Measurements from ENCODE around the gene FPR2. TPM values are rescaled to one million over a fixed set of nuclear protein-coding genes. Genes with fewer than 3 reads are reported as not detected.

FPR2 gene
- polyA plus RNA-seq, 1 donor (not counting 4 experiments of a cell fraction or from before 2014, with no cell fraction given) = 0.05 TPM

- no peaks in the 10 kb centered on the region for H3K79me2 ChIP-seq (ENCODE audit: control insufficient read depth, insufficient read depth, low read length)
- FAIRE-seq = no peak
- H3K9ac ChIP-seq (ENCODE audit: control insufficient read depth, extremely low read depth, insufficient read depth, low read length) = no peak overlapping the region
- DNase-seq (ENCODE audit: low read depth, low spot score) = no peak
- no peak overlapping the region for H3K27ac ChIP-seq (ENCODE audit: control insufficient read depth, insufficient read depth, low read length)
- H3K4me3 ChIP-seq (ENCODE audit: control insufficient read depth in 2 of 3, extremely low read depth in 1 of 3, insufficient read depth in 2 of 3, low read depth in 1 of 3, low read length in 3 of 3) = no peak overlapping the region
- H3K9me1 ChIP-seq (ENCODE audit: control insufficient read depth, extremely low read depth, insufficient read depth, low read length) = no peaks in the 10 kb centered on the region
- H3K9me3 ChIP-seq (ENCODE audit: control insufficient read depth, low read depth, low read length) = no peaks in the 10 kb centered on the region
- TF ChIP-seq EZH2 (IDR thresholded peaks at IDR 0.05; ENCODE audit: low read length) = no peak
- H2AFZ ChIP-seq (ENCODE audit: control insufficient read depth, low read length) = no peak overlapping the region
- H4K20me1 ChIP-seq (ENCODE audit: control insufficient read depth, extremely low read depth, insufficient read depth, low read length) = no peaks in the 10 kb centered on the region
- no peaks in the 10 kb centered on the region for H3K27me3 ChIP-seq (ENCODE audit: control insufficient read depth, extremely low read depth, insufficient read depth, low read length)
- H3K4me2 ChIP-seq (ENCODE audit: control insufficient read depth, extremely low read depth, insufficient read depth, low read depth, low read length) = no peak overlapping the region
- dilution Hi-C loops (cut with MboI; ENCODE audit: extremely low pct_ligation_motif_present, low sequenced_read_pairs) = no loop called here
- H3K36me3 ChIP-seq (ENCODE audit: control insufficient read depth in 2 of 2, extremely low read depth in 1 of 2, insufficient read depth in 2 of 2, low read length in 2 of 2) = no peaks in the 10 kb centered on the region
- peaks cover 6% of the 10 kb centered on the region for H3K4me1 ChIP-seq (ENCODE audit: control insufficient read depth, extremely low read depth, insufficient read depth, low read length)
Observed at GRCh38 chr19:51739466-51740213, 21.3 kb upstream of the FPR2 start.

DNA sequence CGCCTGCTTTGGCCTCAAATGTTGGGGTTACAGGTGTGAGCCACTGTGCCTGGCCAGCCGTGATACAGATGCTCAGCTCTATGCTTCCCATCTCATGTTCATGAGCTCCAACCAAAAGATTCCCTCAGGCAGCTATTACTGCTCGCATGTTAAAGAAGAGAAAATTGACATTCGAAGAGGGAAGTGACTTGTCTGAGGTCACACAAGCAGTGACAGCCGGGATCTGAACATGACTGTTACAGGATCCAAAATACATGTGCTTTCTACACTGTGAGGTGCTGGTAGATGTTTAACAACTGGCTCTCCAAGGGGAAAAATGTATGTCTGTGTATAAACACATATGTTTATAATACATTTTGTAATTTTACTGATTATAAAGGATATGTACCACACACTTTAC, 20.6 kb upstream of the FPR2 start:
- Histone ChIP-seq H2AFZ (ENCODE audit: control insufficient read depth, low read length) (no peak overlapping the region), H3K9ac (ENCODE audit: control insufficient read depth, extremely low read depth, insufficient read depth, low read length) (no peak overlapping the region), H3K9me3 (ENCODE audit: control insufficient read depth, low read depth, low read length) (no peaks in the 10 kb centered on the region), H3K4me3 (ENCODE audit: control insufficient read depth in 2 of 3, extremely low read depth in 1 of 3, insufficient read depth in 2 of 3, low read depth in 1 of 3, low read length in 3 of 3) (no peak overlapping the region), H3K9me1 (ENCODE audit: control insufficient read depth, extremely low read depth, insufficient read depth, low read length) (no peaks in the 10 kb centered on the region), H3K79me2 (ENCODE audit: control insufficient read depth, insufficient read depth, low read length) (no peaks in the 10 kb centered on the region), H4K20me1 (ENCODE audit: control insufficient read depth, extremely low read depth, insufficient read depth, low read length) (no peaks in the 10 kb centered on the region), H3K36me3 (ENCODE audit: control insufficient read depth in 2 of 2, extremely low read depth in 1 of 2, insufficient read depth in 2 of 2, low read length in 2 of 2) (no peaks in the 10 kb centered on the region), H3K27me3 (ENCODE audit: control insufficient read depth, extremely low read depth, insufficient read depth, low read length) (no peaks in the 10 kb centered on the region), H3K4me2 (ENCODE audit: control insufficient read depth, extremely low read depth, insufficient read depth, low read depth, low read length) (no peak overlapping the region), H3K27ac (ENCODE audit: control insufficient read depth, insufficient read depth, low read length) (no peak overlapping the region), H3K4me1 (ENCODE audit: control insufficient read depth, extremely low read depth, insufficient read depth, low read length) (peaks cover 6% of the 10 kb centered on the region)
- dilution Hi-C loops (cut with MboI; ENCODE audit: extremely low pct_ligation_motif_present, low sequenced_read_pairs) = no loop called here
- DNase-seq (ENCODE audit: low read depth, low spot score) (no peak), FAIRE-seq (no peak)
- no peak for TF ChIP-seq EZH2 (IDR thresholded peaks at IDR 0.05; ENCODE audit: low read length)
- TF ChIP-seq, protein P1, sequence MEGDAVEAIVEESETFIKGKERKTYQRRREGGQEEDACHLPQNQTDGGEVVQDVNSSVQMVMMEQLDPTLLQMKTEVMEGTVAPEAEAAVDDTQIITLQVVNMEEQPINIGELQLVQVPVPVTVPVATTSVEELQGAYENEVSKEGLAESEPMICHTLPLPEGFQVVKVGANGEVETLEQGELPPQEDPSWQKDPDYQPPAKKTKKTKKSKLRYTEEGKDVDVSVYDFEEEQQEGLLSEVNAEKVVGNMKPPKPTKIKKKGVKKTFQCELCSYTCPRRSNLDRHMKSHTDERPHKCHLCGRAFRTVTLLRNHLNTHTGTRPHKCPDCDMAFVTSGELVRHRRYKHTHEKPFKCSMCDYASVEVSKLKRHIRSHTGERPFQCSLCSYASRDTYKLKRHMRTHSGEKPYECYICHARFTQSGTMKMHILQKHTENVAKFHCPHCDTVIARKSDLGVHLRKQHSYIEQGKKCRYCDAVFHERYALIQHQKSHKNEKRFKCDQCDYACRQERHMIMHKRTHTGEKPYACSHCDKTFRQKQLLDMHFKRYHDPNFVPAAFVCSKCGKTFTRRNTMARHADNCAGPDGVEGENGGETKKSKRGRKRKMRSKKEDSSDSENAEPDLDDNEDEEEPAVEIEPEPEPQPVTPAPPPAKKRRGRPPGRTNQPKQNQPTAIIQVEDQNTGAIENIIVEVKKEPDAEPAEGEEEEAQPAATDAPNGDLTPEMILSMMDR (optimal IDR thresholded peaks at IDR 0.05 in 1 of 3, IDR thresholded peaks at IDR 0.05 in 1 of 3, conservative IDR thresholded peaks at IDR 0.05 in 1 of 3; ENCODE audit: extremely low read depth in 1 of 3, insufficient read depth in 2 of 3, low read length in 3 of 3) = no peak
